Measurements from ENCODE around the gene CCDC27.

Gene CCDC27

DNA sequence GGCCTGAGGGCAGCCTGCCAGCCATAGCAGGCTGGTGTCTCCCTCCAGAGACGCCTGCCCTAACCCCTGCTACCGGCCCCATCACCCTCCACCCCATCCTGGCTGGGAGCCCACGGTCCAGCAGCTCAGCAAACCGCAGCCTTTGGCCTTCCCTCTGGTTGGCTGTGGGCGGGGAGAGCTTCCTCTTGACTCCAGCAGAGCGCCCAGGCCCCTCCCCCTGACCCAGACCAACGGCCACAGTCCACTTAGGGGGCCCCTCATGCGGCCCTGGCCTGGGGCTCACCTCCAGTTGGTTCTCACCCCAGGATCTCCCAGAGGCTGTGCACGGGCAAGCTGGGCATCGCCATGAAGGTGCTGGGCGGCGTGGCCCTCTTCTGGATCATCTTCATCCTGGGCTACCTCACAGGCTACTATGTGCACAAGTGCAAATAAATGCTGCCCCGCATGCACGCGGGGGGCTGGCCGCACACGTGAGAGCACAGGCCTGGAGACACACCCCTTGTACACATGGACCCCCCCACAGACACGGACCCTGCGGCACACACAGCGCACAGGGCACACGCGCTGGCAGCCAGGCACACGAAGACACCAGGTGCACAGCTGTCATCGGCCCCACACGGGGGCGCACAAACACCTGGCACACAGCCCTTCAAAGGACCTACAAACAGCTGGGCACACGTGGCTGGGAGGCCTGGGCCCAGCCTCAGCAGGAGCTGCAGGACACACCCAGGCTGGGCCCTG, 23.4 kb downstream of the CCDC27 start:
- no peak overlapping the region for H3K4me3 ChIP-seq (ENCODE audit: control insufficient read depth, low read depth, low read length)
- DNase-seq (ENCODE audit: low read depth): peak; percentile 55
- TF ChIP-seq, protein P1, sequence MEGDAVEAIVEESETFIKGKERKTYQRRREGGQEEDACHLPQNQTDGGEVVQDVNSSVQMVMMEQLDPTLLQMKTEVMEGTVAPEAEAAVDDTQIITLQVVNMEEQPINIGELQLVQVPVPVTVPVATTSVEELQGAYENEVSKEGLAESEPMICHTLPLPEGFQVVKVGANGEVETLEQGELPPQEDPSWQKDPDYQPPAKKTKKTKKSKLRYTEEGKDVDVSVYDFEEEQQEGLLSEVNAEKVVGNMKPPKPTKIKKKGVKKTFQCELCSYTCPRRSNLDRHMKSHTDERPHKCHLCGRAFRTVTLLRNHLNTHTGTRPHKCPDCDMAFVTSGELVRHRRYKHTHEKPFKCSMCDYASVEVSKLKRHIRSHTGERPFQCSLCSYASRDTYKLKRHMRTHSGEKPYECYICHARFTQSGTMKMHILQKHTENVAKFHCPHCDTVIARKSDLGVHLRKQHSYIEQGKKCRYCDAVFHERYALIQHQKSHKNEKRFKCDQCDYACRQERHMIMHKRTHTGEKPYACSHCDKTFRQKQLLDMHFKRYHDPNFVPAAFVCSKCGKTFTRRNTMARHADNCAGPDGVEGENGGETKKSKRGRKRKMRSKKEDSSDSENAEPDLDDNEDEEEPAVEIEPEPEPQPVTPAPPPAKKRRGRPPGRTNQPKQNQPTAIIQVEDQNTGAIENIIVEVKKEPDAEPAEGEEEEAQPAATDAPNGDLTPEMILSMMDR (conservative IDR thresholded peaks at IDR 0.05; ENCODE audit: control insufficient read depth, insufficient read depth, low read depth, low read length): no peak

DNA sequence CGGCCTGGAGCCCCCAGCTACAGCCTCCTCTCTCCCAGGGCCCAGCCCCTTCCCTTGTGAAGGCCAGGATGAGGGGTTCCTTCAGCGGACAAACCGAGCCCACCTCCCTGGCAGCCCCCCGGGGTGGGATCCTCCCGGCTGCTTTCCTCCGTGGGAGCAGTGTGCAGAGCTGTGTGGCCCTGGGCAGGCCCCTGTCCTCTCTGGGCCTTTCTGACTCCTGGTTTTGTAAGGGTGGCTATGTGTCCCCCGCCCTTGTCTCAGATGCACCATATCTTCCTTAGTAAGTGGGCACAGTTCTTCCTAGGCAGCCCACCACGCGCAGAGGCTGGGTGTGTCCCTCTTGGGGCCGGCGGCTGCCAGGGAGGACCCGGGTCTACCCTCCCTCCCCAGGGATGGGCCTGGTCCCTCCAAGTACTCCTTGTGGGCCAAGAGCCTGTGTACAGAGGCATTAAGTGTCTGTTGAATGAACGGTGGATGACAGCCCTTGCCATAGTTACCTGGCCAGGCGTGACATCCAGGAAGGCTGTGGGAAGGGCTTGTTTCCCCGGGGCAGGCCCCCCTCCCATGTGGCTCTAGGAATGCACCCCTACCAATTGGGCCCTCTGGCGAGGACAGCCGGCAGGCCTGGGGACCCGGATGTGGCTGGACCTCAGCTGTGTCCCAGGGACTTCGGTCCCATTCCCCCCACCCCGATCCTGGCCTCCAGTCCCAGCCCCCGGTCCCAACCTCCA, 24.1 kb downstream of the CCDC27 start:
- TF ChIP-seq, protein P1 (conservative IDR thresholded peaks at IDR 0.05; ENCODE audit: control insufficient read depth, insufficient read depth, low read depth, low read length): no peak
- no peak for DNase-seq (ENCODE audit: low read depth)
- no peak overlapping the region for H3K4me3 ChIP-seq (ENCODE audit: control insufficient read depth, low read depth, low read length)

DNA sequence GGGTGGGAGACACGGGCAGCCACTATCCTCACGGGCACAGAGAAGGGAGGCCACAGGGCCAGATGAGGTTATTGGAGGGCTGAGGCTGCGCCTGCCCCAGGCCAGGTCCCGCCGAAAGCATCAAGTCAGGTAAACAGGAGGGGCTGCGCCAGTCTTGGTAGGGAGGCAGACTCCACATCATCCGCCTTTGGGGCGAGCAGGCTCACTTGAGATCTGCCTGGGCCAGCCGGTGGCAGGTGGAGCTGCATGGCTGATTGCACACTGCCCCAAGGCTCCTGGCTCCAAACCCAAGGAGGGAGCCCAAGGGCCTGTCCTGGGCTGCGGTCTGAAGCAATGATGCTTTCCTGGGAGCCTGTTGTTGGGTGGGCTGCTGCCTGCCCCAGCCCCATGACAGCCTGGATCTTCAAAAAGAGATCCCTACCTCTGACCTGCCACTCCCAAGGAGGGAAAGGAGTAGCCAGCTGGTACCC, 24.9 kb downstream of the CCDC27 start:
- TF ChIP-seq, protein P1 (conservative IDR thresholded peaks at IDR 0.05; ENCODE audit: control insufficient read depth, insufficient read depth, low read depth, low read length): no peak
- no peak overlapping the region for H3K4me3 ChIP-seq (ENCODE audit: control insufficient read depth, low read depth, low read length)
- DNase-seq (ENCODE audit: low read depth): no peak

DNA sequence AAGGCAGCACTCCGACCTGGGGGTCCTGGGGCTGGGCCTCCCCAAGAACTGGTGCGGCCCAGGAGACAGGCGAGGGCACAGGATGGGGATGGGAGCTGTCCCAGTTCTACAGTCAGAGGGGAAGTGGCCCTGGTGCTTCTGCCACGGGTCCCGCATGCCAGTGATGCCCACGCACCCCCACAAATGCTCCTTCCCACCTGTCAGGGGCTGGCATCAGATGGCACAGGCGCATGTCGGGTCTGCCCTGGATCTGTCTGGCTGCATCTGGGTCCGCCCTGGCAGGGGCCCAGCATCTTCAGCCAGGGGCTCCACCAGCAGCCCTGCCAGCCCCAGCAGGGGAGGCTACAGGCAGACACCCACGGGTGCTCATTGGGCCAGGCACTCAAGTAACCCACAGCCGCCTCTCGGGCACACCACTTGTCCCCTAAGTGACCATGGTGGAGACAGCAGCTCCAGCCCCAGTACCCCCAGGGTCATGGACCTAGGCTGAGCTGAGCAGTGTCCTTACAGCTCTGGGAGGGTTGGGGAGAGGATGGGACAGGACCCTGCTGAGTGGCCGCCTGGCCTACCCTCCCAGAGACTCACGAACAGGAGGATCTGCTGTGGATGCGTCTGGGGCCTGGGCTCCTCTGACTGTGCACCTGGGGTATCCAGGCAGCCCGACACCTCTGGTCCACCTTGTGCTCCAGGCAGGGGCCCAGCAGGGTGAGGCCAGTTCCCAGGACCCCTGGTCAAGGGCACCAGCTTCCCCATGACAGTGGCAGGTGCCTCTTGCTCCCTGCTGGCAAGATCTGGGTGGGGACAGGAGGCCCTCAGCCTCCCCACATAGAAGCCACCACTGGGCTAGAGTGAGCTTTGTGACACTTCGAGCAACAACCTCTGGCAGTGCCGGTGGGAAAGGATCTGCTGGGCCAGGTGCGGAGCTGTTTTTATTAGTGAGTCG, 25.7 kb downstream of the CCDC27 start:
- no peak overlapping the region for H3K4me3 ChIP-seq (ENCODE audit: control insufficient read depth, low read depth, low read length)
- TF ChIP-seq, protein P1 (conservative IDR thresholded peaks at IDR 0.05; ENCODE audit: control insufficient read depth, insufficient read depth, low read depth, low read length): no peak
- DNase-seq (ENCODE audit: low read depth): no peak

DNA sequence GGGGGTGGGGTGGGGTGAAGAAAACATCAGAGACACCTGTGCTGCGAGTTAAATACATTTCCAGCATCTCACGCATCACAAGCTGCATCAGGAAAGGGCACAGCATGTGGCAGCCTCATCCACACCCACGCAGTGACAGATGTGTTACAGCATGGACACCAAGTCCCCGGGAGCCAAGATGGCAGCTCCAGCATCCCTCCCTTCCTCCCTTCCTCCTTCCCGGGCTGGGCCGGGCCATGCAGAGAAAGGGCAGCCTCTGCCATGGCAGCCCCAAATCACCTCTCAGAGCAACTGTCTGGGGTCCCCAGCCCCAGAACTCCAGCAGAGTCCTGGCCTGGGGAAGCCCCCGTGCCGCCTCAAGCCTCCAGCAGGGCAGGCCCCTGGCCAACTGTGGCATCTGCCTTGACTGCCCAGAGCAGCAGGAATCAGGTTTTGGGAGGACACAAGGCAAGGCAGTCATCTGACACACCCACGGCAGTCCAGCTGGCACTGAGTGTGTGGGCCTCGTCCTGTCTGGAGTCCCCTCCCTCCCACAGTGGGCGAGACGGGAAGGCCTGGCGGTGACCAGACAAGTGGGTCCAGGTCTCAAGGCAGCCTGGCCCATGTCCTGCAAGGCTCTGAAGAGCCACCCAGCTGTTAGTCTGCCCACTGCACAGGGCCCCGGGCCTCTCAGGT, 26.5 kb downstream of the CCDC27 start:
- no peak overlapping the region for H3K4me3 ChIP-seq (ENCODE audit: control insufficient read depth, low read depth, low read length)
- TF ChIP-seq, protein P1 (conservative IDR thresholded peaks at IDR 0.05; ENCODE audit: control insufficient read depth, insufficient read depth, low read depth, low read length): no peak
- DNase-seq (ENCODE audit: low read depth): no peak
